NCI-H82 treated with DMSO at 0.1 percent for 48 hours (cell line): ENCODE results near the gene SEZ6L.
"Not testable (repeated sequence)": the region's sequence is repeated elsewhere in the genome, so short reads cannot be mapped to it uniquely, and the experiment has no call there.

Experiments
- DNase-seq: peaks from one replicate; lab custom pipeline; 2025; ENCODE audit not compliant: unreplicated experiment; lab: John Stamatoyannopoulos, UW

SEZ6L gene

GRCh38 chr22:26377170-26377830, 208.0 kb downstream of the SEZ6L start:
- no peak for DNase-seq

- DNase-seq, result no peak
Observed at GRCh38 chr22:26380072-26380830, 211.0 kb downstream of the SEZ6L start.

GRCh38 chr22:26382782-26383181, 213.5 kb downstream of the SEZ6L start:
- DNase-seq, result no peak

GRCh38 chr22:26383968-26384556, 214.8 kb downstream of the SEZ6L start:
- no peak for DNase-seq

GRCh38 chr22:26385164-26385563, 215.9 kb downstream of the SEZ6L start:
- DNase-seq, result no peak

GRCh38 chr22:26389125-26389524, 219.9 kb downstream of the SEZ6L start:
- no peak for DNase-seq

- DNase-seq, result no peak
Observed at GRCh38 chr22:26391091-26391490, 221.8 kb downstream of the SEZ6L start.

- DNase-seq, result no peak
Observed at GRCh38 chr22:26391623-26392022, 222.4 kb downstream of the SEZ6L start.

- no peak for DNase-seq
Observed at GRCh38 chr22:26393929-26394328, 224.7 kb downstream of the SEZ6L start.

GRCh38 chr22:26394777-26395176, 225.5 kb downstream of the SEZ6L start:
- no peak for DNase-seq

GRCh38 chr22:26395926-26396325, 226.7 kb downstream of the SEZ6L start:
- no peak for DNase-seq

GRCh38 chr22:26398741-26399153, 229.5 kb downstream of the SEZ6L start:
- no peak for DNase-seq

- no peak for DNase-seq
Observed at GRCh38 chr22:26399289-26399688, 230.0 kb downstream of the SEZ6L start.

GRCh38 chr22:26401726-26402125, 232.5 kb downstream of the SEZ6L start:
- DNase-seq, result no peak

- no peak for DNase-seq
Observed at GRCh38 chr22:26404851-26405421, 235.7 kb downstream of the SEZ6L start.

- DNase-seq, result no peak
Observed at GRCh38 chr22:26406118-26406517, 236.9 kb downstream of the SEZ6L start.

- DNase-seq, result not testable (repeated sequence)
Observed at GRCh38 chr22:26408562-26409220, 239.4 kb downstream of the SEZ6L start.

GRCh38 chr22:26409719-26410335, 240.6 kb downstream of the SEZ6L start:
- no peak for DNase-seq

- DNase-seq, result no peak
Observed at GRCh38 chr22:26410386-26410785, 241.1 kb downstream of the SEZ6L start.

GRCh38 chr22:26414347-26414746, 245.1 kb downstream of the SEZ6L start:
- DNase-seq, result no peak

- DNase-seq, result no peak
Observed at GRCh38 chr22:26416256-26416655, 247.0 kb downstream of the SEZ6L start.
